Spleen (tissue), 11 donors: ENCODE measurements around the gene NOP10. TPM values are rescaled to one million over a fixed set of nuclear protein-coding genes. Genes with fewer than 3 reads are reported as not detected.
A peak's percentile ranks its signal among the peaks of the same experiment; 100 is the strongest.

Source experiments
- DNase-seq: peaks from one replicate; pipeline ENCODE4 v3.0.0-alpha.2; 2020
- H3K27ac ChIP-seq, 8 donors: fragments of 200-600 bp; sonication (generic) in 7 of 8; 1 replicate in 4 of 8; 2 replicates in 4 of 8; pipeline versions ENCODE4 v1.5.0 to v1.8.0; 2016 to 2021; ENCODE audit warnings: inconsistent platforms in 4 of 8, mild to moderate bottlenecking in 4 of 8, moderate library complexity in 1 of 8
- H3K27me3 ChIP-seq, 7 donors: fragments of 200-600 bp; sonication (generic) in 6 of 7; replicated peaks in 1 of 7; 1 replicate in 4 of 7; 2 replicates in 3 of 7; pipeline versions ENCODE4 v1.5.0 to v1.8.0; 2016 to 2021; ENCODE audit warnings: inconsistent platforms in 3 of 7, mild to moderate bottlenecking in 1 of 7
- H3K36me3 ChIP-seq, 6 donors: fragments of 200-600 bp; sonication (generic) in 5 of 6; 1 replicate in 4 of 6; 2 replicates in 2 of 6; pipeline versions ENCODE4 v1.5.0 to v1.8.0; 2016 to 2021; ENCODE audit warnings: inconsistent platforms in 2 of 6
- H3K4me1 ChIP-seq, 6 donors: fragments of 200-600 bp; sonication (generic) in 5 of 6; 1 replicate in 3 of 6; 2 replicates in 3 of 6; pipeline versions ENCODE4 v1.5.0 to v1.8.0; 2016 to 2021; ENCODE audit warnings: inconsistent platforms in 3 of 6
- H3K4me3 ChIP-seq, 8 donors: fragments of 200-600 bp; sonication (generic) in 7 of 8; 1 replicate in 4 of 8; 2 replicates in 4 of 8; pipeline versions ENCODE4 v1.5.0 to v1.8.0; 2016 to 2021; ENCODE audit warnings: inconsistent platforms in 4 of 8, mild to moderate bottlenecking in 4 of 8, moderate library complexity in 2 of 8
- H3K9me3 ChIP-seq, 8 donors: fragments of 200-600 bp; sonication (generic) in 7 of 8; 1 replicate in 4 of 8; 2 replicates in 4 of 8; pipeline versions ENCODE4 v1.5.0 to v1.8.0; 2016 to 2021; ENCODE audit warnings: inconsistent platforms in 4 of 8
- POLR2A ChIP-seq, 3 donors: fragments of 450-650 bp; IDR thresholded peaks; one replicate each; pipeline ENCODE4 v1.5.1; 2017; ENCODE audit warnings: antibody characterized with exemption in 3 of 3, mild to moderate bottlenecking in 1 of 3
- POLR2AphosphoS5 ChIP-seq, 3 donors: sonication (generic); formaldehyde crosslinking; IDR thresholded peaks; one replicate each; pipeline ENCODE4 v1.5.1; 2017; ENCODE audit warnings: antibody characterized with exemption in 3 of 3
- WGBS, 5 donors: extraction: QIAGEN DNeasy Blood & Tissue Kit in 3 of 5; methylation state at CpG; one replicate each; pipeline versions ENCODE4 v1.1.5 to v1.1.7; 2013 to 2018; 5-methylcytosine and 5-hydroxymethylcytosine counted together
- intact Hi-C: fragments of 100-400 bp; cut with DNase I; formaldehyde crosslinking; loops from one replicate; pipeline ENCODE4 v1.15.0; 2023; ENCODE audit warnings: low total_unique reads
- polyA plus RNA-seq, 3 donors: library from polyadenylated mRNA; stranded (reverse); fragments of 200-250 nt; gene quantifications; one replicate each; pipeline ENCODE4 v1.2.1, GENCODE V29; 2013
- total RNA-seq, 7 donors: library from RNA; depleted of rRNA in 3 of 7; stranded (reverse); fragments of >200 nt in 3 of 7; fragmentation: NEBNext Ultra II Directional in 4 of 7; extraction: Animal tissue kit (Norgen Biotek cat#: 25700) in 4 of 7; gene quantifications; one replicate each; pipeline versions ENCODE4 v1.1.0 to v1.2.1, GENCODE V29; 2016 to 2021
- TF ChIP-seq, protein P1 (sequence below), 11 experiments: fragments of 200-600 bp in 7 of 11; fragments of 450-650 bp in 4 of 11; sonication (generic) in 4 of 11; IDR thresholded peaks in 8 of 11; conservative IDR thresholded peaks in 3 of 11; 1 replicate in 7 of 11; 2 replicates in 4 of 11; pipeline versions ENCODE4 v1.4.0 to v1.8.0; 2016 to 2021; ENCODE audit warnings: antibody characterized with exemption in 11 of 11, inconsistent platforms in 4 of 11, mild to moderate bottlenecking in 1 of 11
- donor health status: healthy with polysubstance abuse.
- donor health status: DM: no; HTN: no; CAD: no; lungs with moderate emphysema.
- donor health status: DM: no; HTN: no; CAD: no.
- donor health status: Bipolar disorder and iron deficiency.
- donor health status: healthy.
- donor health status: DM: no; HTN: no; CAD: no.
- donor health status: DM: yes; HTN: yes; CAD: no.

Gene NOP10
- total and polyA plus RNA-seq, 10 donors: 100.0 to 329 (median 144) TPM

DNA sequence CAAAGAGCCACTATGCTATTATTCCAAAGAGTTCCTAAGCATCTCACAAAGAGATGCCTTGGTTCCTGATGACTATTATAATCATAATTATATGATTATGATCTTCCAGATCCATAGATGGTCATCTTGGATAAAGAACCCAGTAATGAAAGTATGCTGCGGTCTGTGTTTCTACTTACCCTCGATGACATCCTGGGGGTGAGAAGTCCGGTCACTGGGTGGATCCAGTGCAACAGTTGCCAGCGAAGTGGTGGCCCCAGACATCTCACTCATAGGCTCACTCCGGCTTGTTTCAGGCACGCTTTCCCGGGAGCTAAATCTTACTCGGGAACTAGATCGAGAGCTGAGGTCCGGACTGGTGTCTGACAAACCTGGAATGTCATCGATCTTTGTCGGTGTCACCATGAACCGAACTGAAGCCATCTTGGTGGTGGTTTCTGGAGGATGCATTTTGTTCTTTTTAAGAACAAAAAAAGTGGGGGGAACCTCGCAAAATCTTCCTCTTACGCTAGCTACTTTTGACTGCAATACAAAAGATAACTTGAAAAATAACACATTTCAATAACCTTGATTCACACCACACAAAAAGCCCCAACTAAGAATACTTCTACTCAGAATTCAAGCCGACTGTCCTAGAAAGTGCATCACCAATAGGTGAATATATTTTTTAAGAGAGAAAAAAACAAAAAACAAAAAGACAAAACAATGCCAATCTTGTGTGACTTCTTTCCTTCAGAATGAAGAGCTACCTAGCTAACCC, 6.5 kb downstream of the NOP10 start:
- H3K9me3 ChIP-seq: no peaks in the 10 kb centered on the region
- WGBS, 5 donors: 60 to 74% (median 65%) methylated on average over 14 to 16 of the region's 16 CpGs
- H3K4me1 ChIP-seq: peaks cover 6 to 94% (median 85%) of the 10 kb centered on the region in 6 donors
- intact Hi-C loops: no loop called here
- no peaks in the 10 kb centered on the region for H3K27me3 ChIP-seq
- H3K36me3 ChIP-seq: peaks cover 0 to 36% (median 6%) of the 10 kb centered on the region in 6 donors
- H3K4me3 ChIP-seq: peak overlapping the region; percentile 68 to 94 (median 83)
- peak overlapping the region; percentile 89 to 100 (median 98) for H3K27ac ChIP-seq
- DNase-seq: no peak
- TF ChIP-seq, protein P1, sequence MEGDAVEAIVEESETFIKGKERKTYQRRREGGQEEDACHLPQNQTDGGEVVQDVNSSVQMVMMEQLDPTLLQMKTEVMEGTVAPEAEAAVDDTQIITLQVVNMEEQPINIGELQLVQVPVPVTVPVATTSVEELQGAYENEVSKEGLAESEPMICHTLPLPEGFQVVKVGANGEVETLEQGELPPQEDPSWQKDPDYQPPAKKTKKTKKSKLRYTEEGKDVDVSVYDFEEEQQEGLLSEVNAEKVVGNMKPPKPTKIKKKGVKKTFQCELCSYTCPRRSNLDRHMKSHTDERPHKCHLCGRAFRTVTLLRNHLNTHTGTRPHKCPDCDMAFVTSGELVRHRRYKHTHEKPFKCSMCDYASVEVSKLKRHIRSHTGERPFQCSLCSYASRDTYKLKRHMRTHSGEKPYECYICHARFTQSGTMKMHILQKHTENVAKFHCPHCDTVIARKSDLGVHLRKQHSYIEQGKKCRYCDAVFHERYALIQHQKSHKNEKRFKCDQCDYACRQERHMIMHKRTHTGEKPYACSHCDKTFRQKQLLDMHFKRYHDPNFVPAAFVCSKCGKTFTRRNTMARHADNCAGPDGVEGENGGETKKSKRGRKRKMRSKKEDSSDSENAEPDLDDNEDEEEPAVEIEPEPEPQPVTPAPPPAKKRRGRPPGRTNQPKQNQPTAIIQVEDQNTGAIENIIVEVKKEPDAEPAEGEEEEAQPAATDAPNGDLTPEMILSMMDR (IDR thresholded peaks at IDR 0.05 in 8 of 11, conservative IDR thresholded peaks at IDR 0.05 in 3 of 11): no peak
- peak in 1 of 3 donors; percentile 21 for TF ChIP-seq POLR2AphosphoS5 (IDR thresholded peaks at IDR 0.05)

DNA sequence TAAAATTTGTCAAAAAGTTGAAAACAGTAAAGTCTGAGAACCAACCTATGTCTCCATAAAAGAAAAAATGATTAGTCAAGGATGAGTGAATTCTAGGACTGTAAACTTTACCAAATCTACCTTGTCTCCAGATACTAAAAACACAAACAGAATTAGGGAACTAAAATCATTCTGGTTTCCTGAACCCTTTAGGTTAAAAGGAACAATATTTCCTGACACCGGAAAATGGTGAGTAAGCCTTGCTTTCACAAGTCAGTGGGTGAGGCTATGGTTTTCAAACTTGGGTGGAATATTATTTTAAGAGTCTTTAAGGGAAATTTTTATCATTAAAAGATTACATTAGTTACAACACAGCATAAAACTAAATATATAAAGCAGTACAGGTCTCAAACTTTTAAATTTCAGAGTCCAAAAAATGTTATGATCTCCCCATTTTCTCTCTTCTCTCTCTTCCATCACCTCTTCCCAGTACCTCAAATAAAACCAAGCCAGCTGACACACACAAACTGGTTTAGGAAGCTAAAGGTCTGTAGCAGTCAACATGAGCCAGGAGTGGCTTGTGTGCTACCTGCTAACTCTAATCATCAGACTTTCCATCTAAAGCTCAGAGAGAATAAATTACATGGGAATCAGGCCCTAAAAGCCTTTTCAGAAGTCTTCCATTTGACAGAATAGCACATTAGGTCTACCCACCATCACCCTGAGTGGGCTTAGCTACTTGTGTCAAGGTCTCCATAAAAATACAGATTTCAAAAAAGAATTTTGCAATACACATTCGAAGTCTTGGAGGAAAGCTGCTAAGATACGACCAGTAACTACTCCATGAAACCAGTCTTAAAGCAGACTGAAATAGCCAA, 7.5 kb downstream of the NOP10 start:
- no peaks in the 10 kb centered on the region for H3K9me3 ChIP-seq
- H3K27me3 ChIP-seq: no peaks in the 10 kb centered on the region
- intact Hi-C loops: no loop called here
- 15 to 38% (median 26%) methylated on average over 3 of the region's 3 CpGs for WGBS, 5 donors
- TF ChIP-seq POLR2A (IDR thresholded peaks at IDR 0.05): no peak
- no peak for TF ChIP-seq POLR2AphosphoS5 (IDR thresholded peaks at IDR 0.05)
- peak overlapping the region; percentile 89 to 100 (median 98) for H3K27ac ChIP-seq
- peak overlapping the region; percentile 68 to 94 (median 83) for H3K4me3 ChIP-seq
- peaks cover 0 to 26% (median 1%) of the 10 kb centered on the region in 6 donors for H3K36me3 ChIP-seq
- no peak for DNase-seq
- peaks cover 6 to 94% (median 84%) of the 10 kb centered on the region in 6 donors for H3K4me1 ChIP-seq

DNA sequence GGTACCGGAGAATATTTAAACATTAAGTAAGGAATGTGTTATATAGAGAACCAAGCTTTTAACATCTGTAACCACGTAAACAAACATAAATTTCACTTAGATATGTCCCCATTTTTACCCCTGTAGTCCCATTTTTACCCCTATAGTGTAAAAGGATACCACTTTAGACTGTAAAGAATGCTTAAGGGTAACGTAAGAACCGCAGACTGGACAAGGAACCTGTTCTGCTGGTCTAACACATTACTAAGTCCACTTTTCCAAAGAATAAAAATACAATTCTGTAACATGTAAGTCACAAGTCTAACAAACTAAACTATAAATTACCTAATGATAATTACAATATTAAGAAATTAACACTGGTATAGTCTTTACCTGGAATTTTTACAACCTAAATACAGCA, 8.3 kb downstream of the NOP10 start:
- DNase-seq: no peak
- Histone ChIP-seq H3K27me3 (no peaks in the 10 kb centered on the region), H3K9me3 (no peaks in the 10 kb centered on the region), H3K27ac (peak overlapping the region; percentile 58 to 100 (median 98)), H3K36me3 (peaks cover 0 to 19% (median 0%) of the 10 kb centered on the region in 6 donors), H3K4me3 (peak overlapping the region in 7 of 8 donors; percentile 77 to 94 (median 84)), H3K4me1 (peaks cover 6 to 94% (median 83%) of the 10 kb centered on the region in 6 donors)
- WGBS, 5 donors: 24 to 45% (median 34%) methylated on average over 4 of the region's 4 CpGs
- intact Hi-C loops: no loop called here
- TF ChIP-seq, protein P1 (IDR thresholded peaks at IDR 0.05 in 8 of 11, conservative IDR thresholded peaks at IDR 0.05 in 3 of 11): no peak
- TF ChIP-seq POLR2A (IDR thresholded peaks at IDR 0.05) (no peak), POLR2AphosphoS5 (IDR thresholded peaks at IDR 0.05) (no peak)

DNA sequence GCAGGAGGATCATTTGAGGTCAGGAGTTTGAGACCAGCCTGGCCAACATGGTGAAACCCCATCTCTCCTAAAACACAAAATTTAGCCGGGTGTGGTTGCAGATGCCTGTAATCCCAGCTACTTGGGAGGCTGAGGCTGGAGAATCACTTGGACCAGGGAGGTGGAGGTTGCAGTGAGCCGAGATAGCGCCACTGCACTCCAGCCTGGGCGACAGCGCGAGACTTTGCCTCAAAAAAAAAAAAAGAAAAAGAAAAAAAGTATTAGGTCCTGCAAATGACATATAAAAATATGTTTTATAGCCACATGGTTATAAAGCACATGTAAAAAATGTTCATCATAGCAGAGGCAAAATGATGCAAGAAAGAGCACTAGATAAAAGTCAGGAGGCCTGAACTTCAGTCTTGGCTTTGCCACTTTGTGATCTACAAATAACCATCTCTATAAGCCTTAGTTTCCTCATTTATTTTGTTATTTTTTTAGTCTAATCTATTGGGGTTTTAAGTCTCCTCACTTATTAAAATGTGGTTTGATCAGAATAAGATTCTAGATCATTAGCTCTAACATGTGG, 10.3 kb downstream of the NOP10 start:
- no peaks in the 10 kb centered on the region for H3K9me3 ChIP-seq
- peaks cover 6 to 96% (median 88%) of the 10 kb centered on the region in 6 donors for H3K4me1 ChIP-seq
- TF ChIP-seq POLR2A (IDR thresholded peaks at IDR 0.05) (no peak), POLR2AphosphoS5 (IDR thresholded peaks at IDR 0.05) (no peak)
- TF ChIP-seq, protein P1 (IDR thresholded peaks at IDR 0.05 in 8 of 11, conservative IDR thresholded peaks at IDR 0.05 in 3 of 11): no peak
- peak overlapping the region in 7 of 8 donors; percentile 94 to 100 (median 98) for H3K27ac ChIP-seq
- no peak overlapping the region for H3K4me3 ChIP-seq
- peaks cover 0 to 8% (median 0%) of the 10 kb centered on the region in 6 donors for H3K36me3 ChIP-seq
- no peaks in the 10 kb centered on the region for H3K27me3 ChIP-seq
- peak; percentile 37 for DNase-seq
- WGBS, 5 donors: 96 to 100% (median 98%) methylated on average over 6 of the region's 6 CpGs
- intact Hi-C loops: no loop called here
